HG02981 (cell line): Measurements from ENCODE around the gene TSPAN9.

Source experiments
- ATAC-seq: cut with Tn5 transposase; IDR thresholded peaks from one replicate; pipeline ENCODE4 v1.9.1; 2021; ENCODE audit warnings: mild to moderate bottlenecking, moderate library complexity; ENCODE audit not compliant: unreplicated experiment

Gene TSPAN9

GRCh38 chr12:3326850-3327780, 249.9 kb downstream of the TSPAN9 start:
- ATAC-seq: no peak

DNA sequence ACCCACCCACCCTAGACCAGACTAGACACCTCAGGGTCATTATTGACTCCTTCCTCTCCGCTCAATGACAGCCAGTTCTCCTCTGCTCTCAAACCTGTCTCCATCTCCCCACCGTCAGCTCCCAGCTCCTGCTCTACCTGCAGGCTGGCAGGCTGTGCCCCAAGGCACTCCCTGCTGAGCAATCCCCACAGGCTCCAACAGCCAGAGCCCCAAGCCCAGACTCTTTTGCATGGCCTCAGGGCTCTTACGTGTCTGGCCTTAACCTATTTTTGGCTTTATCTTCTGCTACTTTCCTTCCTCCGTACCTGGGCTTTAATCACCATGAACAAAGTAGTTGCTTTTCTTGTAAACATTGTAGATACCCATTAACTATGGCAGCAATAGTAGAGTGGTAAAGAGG, 250.9 kb downstream of the TSPAN9 start:
- ATAC-seq: no peak

DNA sequence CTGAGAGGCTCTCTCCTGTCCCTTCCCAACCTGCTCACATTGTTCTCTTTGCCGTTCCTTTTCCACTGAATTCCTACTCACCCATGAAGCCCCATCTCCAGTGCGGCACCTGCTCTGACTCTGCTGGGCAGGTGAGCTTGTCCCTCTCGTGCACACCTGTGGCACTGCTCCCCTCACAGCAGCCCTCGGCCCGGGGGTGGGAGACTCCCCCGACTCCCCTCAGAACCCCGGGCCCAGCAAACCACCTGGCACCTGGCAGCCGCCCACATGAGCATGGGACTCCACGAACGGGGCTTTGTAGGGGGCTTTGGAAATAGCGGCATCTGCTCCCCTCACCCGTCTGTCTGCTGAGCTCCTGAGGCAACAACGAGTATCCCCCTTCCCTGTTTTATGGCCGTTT, 251.4 kb downstream of the TSPAN9 start:
- ATAC-seq: no peak

GRCh38 chr12:3329361-3329760, 252.2 kb downstream of the TSPAN9 start:
- no peak for ATAC-seq

GRCh38 chr12:3330976-3331510, 253.9 kb downstream of the TSPAN9 start:
- ATAC-seq: no peak

GRCh38 chr12:3332188-3332587, 255.0 kb downstream of the TSPAN9 start:
- no peak for ATAC-seq

DNA sequence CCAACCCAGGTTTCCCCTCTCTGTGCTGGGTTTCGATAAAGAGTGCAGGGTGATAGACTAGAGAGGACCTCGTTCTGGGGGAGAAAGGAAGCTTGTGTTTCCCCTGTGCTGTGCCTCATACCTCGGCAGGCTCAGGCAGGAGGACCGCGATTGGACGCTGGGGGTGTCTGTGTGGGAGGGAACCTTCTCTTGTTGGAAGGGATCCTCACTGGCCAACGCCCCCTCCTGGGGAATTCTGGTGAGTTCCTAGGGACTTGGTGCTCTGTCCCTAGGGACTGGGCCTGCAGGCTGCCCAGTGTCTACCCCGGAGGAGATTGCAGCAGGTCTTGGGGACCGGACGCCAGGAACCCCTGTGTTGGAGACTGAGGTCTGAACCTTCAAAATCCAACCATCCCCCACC, 256.4 kb downstream of the TSPAN9 start:
- ATAC-seq: no peak

GRCh38 chr12:3333991-3334391, 256.8 kb downstream of the TSPAN9 start:
- no peak for ATAC-seq

DNA sequence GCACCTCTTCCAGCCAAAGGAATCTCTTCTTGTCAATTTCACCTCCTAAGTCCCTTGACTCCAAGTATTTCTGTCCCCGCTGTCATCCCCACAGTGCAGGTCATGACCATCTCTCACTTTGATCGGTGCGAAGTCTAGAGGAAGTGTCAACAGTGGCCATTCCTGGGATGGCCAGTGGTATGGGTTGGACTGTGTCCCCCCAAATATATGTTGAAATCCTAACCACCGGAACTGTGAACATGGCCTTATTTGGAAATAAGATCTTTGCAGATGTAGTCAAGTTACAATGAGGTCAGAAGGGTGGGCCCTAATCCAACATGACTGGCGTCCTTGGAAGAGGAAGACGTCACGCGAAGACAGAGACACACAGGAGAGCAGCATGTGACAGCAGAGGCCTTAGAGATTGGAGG, 257.9 kb downstream of the TSPAN9 start:
- no peak for ATAC-seq
